Keratinocyte (primary cell): ENCODE results near the gene UMODL1. TPM values are rescaled to one million over a fixed set of nuclear protein-coding genes. Genes with fewer than 3 reads are reported as not detected.

Experiments used
- DNase-seq: peaks from one replicate; pipeline ENCODE4 v3.0.0-alpha.2; 2011; ENCODE audit warnings: low read depth, missing footprints, low spot score
- FAIRE-seq: peaks from 2 replicates; lab custom pipeline; 2011; peaks lifted over from hg19 to GRCh38; lab: Jason Lieb, UNC
- H2AFZ ChIP-seq: 2 replicates; pipeline ENCODE4 v1.6.0; 2012; ENCODE audit warnings: low read length, control low read depth, inconsistent platforms; ENCODE audit not compliant: control insufficient read depth
- H3K27ac ChIP-seq: 2 replicates; pipeline ENCODE4 v1.5.1; 2011; ENCODE audit warnings: low read length; ENCODE audit not compliant: control insufficient read depth, insufficient read depth
- H3K27me3 ChIP-seq: 3 replicates; pipeline ENCODE4 v1.6.0; 2011; ENCODE audit warnings: low read length; ENCODE audit not compliant: control insufficient read depth, insufficient read depth; ENCODE audit errors: extremely low read depth
- H3K36me3 ChIP-seq, 2 experiments: 2 replicates in 1 of 2; 3 replicates in 1 of 2; pipeline ENCODE4 v1.5.1; 2011; ENCODE audit warnings: low read length in 2 of 2, mild to moderate bottlenecking in 1 of 2; ENCODE audit not compliant: control insufficient read depth in 2 of 2, insufficient read depth in 2 of 2; ENCODE audit errors: extremely low read depth in 1 of 2
- H3K4me1 ChIP-seq: 3 replicates; pipeline ENCODE4 v1.5.1; 2011; ENCODE audit warnings: low read length; ENCODE audit not compliant: control insufficient read depth, insufficient read depth; ENCODE audit errors: extremely low read depth
- H3K4me2 ChIP-seq: 3 replicates; pipeline ENCODE4 v1.6.0; 2011; ENCODE audit warnings: low read depth, low read length; ENCODE audit not compliant: control insufficient read depth, insufficient read depth; ENCODE audit errors: extremely low read depth
- H3K4me3 ChIP-seq, 3 experiments: fragments of 200-600 bp in 1 of 3; sonication (generic) in 1 of 3; 2 replicates in 2 of 3; 3 replicates in 1 of 3; pipeline ENCODE4 v1.5.1; 2011 to 2016; ENCODE audit warnings: low read length in 3 of 3, mild to moderate bottlenecking in 3 of 3, control low read depth in 2 of 3, inconsistent platforms in 1 of 3, low read depth in 1 of 3, mixed read lengths in 1 of 3, mixed run types in 1 of 3, moderate library complexity in 1 of 3; ENCODE audit not compliant: control insufficient read depth in 2 of 3, insufficient read depth in 2 of 3; ENCODE audit errors: extremely low read depth in 1 of 3
- H3K79me2 ChIP-seq: 2 replicates; pipeline ENCODE4 v1.6.0; 2012; ENCODE audit warnings: low read length; ENCODE audit not compliant: control insufficient read depth, insufficient read depth
- H3K9ac ChIP-seq: 3 replicates; pipeline ENCODE4 v1.6.0; 2011; ENCODE audit warnings: low read length; ENCODE audit not compliant: control insufficient read depth, insufficient read depth; ENCODE audit errors: extremely low read depth
- H3K9me1 ChIP-seq: 3 replicates; pipeline ENCODE4 v1.6.0; 2011; ENCODE audit warnings: low read length; ENCODE audit not compliant: control insufficient read depth, insufficient read depth; ENCODE audit errors: extremely low read depth
- H3K9me3 ChIP-seq: 2 replicates; pipeline ENCODE4 v1.5.1; 2012; ENCODE audit warnings: low read depth, low read length; ENCODE audit not compliant: control insufficient read depth
- H4K20me1 ChIP-seq: 3 replicates; pipeline ENCODE4 v1.6.0; 2011; ENCODE audit warnings: low read length; ENCODE audit not compliant: control insufficient read depth, insufficient read depth; ENCODE audit errors: extremely low read depth
- EZH2 ChIP-seq: IDR thresholded peaks from one replicate; pipeline ENCODE4 v1.6.1; 2012; ENCODE audit warnings: inconsistent platforms, mild to moderate bottlenecking, low read length, moderate library complexity
- dilution Hi-C: fragments of 300-500 bp; cut with MboI; formaldehyde crosslinking; loops from one replicate; pipeline ENCODE4 v1.7.0; 2020; ENCODE audit warnings: low sequenced_read_pairs; ENCODE audit not compliant: extremely low pct_ligation_motif_present
- polyA plus RNA-seq, 5 experiments: library from polyadenylated mRNA; depleted of rRNA in 3 of 5; stranded (reverse) in 3 of 5; stranded (forward) in 1 of 5; unstranded in 1 of 5; fragments of >200 nt; gene quantifications; 1 replicate in 1 of 5; 2 replicates in 3 of 5; 3 replicates in 1 of 5; pipeline versions ENCODE4 v1.2.1 to v1.2.3, GENCODE V29; 2011 to 2012; ENCODE audit warnings: missing spikeins in 2 of 5, low read depth in 1 of 5, low replicate concordance in 1 of 5
- TF ChIP-seq, protein P1 (sequence below), 3 experiments: IDR thresholded peaks in 1 of 3; conservative IDR thresholded peaks in 1 of 3; optimal IDR thresholded peaks in 1 of 3; 2 replicates in 2 of 3; 3 replicates in 1 of 3; pipeline versions ENCODE3 to v1.5.1; 2011; ENCODE audit warnings: low read length in 3 of 3, mild to moderate bottlenecking in 3 of 3, moderate library complexity in 2 of 3, control low read depth in 1 of 3, inconsistent platforms in 1 of 3; ENCODE audit not compliant: insufficient read depth in 2 of 3; ENCODE audit errors: extremely low read depth in 1 of 3

The UMODL1 gene
- polyA plus RNA-seq, 1 donor (not counting 4 experiments of a cell fraction or from before 2014, with no cell fraction given) = 0.03 TPM

DNA sequence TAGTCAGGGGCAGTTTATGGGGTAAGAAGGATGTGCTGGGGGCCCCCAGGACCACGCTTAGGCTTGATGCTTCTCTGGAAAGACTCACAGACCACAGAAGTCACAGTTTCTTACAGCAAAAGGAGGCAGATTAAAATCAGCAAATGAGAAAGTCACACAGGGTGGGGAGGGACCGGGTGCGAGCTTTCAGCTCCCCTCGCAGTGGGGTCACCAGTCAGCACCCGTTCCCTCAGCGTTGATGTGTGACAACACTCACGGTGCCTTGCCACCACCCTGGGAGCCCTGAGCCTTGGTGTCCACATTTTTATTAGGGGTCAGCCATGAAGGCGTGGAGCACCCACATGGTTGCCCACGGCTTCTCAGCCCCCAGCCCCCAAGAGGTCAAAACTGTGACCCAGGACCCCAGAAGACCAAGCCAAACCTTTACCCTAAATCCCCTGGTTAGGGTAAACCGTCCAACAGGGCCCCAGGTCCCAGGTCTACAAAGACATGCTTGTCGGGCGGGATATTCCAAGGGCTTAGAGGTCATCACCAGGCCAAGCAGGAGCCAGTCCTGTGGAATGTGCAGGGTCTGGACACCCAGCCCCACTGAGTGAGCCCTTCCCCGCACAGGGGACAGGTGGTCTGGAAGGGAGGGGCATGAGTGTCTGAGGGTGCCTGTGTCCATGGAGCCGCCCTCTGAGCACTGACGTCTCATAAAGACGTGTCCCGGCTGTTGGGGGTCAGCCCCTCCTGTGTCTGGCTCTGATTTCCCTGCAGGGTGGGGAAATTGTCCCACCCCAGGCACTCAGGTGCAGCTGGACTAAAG lies 83.3 kb downstream of the UMODL1 start:
- FAIRE-seq (no peak), DNase-seq (no peak)
- Histone ChIP-seq H2AFZ (no peak overlapping the region), H3K4me3 (no peak overlapping the region), H3K79me2 (no peaks in the 10 kb centered on the region), H3K36me3 (no peaks in the 10 kb centered on the region), H4K20me1 (no peaks in the 10 kb centered on the region), H3K4me2 (no peak overlapping the region), H3K27ac (no peak overlapping the region), H3K27me3 (peaks cover 28% of the 10 kb centered on the region), H3K9me3 (no peaks in the 10 kb centered on the region), H3K9ac (no peak overlapping the region), H3K9me1 (no peaks in the 10 kb centered on the region), H3K4me1 (no peaks in the 10 kb centered on the region)
- TF ChIP-seq, protein P1, sequence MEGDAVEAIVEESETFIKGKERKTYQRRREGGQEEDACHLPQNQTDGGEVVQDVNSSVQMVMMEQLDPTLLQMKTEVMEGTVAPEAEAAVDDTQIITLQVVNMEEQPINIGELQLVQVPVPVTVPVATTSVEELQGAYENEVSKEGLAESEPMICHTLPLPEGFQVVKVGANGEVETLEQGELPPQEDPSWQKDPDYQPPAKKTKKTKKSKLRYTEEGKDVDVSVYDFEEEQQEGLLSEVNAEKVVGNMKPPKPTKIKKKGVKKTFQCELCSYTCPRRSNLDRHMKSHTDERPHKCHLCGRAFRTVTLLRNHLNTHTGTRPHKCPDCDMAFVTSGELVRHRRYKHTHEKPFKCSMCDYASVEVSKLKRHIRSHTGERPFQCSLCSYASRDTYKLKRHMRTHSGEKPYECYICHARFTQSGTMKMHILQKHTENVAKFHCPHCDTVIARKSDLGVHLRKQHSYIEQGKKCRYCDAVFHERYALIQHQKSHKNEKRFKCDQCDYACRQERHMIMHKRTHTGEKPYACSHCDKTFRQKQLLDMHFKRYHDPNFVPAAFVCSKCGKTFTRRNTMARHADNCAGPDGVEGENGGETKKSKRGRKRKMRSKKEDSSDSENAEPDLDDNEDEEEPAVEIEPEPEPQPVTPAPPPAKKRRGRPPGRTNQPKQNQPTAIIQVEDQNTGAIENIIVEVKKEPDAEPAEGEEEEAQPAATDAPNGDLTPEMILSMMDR (optimal IDR thresholded peaks at IDR 0.05 in 1 of 3, IDR thresholded peaks at IDR 0.05 in 1 of 3, conservative IDR thresholded peaks at IDR 0.05 in 1 of 3; ENCODE audit: extremely low read depth in 1 of 3, insufficient read depth in 2 of 3, low read length in 3 of 3) = no peak
- TF ChIP-seq EZH2 = no peak
- dilution Hi-C loops = no loop called here

DNA sequence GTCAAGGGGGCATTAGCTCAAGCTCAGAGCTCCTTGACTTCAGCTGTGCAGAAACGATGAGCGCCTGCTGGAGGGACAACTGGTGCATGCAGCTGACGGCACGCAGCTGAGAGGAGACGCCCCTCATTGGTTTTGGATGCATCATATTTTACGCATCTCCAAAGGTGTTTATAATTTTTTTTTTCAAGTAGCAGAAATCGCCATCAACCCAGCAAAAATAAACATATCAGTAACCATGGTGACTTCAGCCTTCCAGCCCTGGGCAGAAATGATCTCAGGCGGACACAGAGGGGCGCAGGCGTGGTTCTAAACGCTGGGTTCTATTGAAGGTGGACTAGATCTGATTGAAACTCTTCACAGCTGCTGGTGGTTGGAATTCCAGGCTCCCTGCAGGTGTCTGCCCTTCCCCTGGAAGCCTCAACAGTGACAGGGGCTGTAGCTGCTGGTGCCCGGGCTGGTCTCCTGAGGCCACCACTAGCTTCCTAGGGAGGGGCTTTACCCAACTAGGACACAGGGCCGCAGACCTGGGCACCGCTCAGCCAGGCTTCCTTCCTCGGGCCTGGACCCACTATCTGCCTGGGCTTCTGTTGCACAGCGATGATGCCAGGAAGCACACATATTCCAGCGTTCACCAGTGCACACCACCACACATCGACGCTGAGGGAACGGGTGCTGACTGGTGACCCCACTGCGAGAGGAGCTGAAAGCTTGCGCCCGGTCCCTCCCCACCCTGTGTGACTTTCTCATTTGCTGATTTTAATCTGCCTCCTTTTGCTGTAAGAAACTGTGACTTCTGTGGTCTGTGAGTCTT lies 84.1 kb downstream of the UMODL1 start:
- DNase-seq = no peak
- Histone ChIP-seq H3K9me3 (no peaks in the 10 kb centered on the region), H3K9me1 (no peaks in the 10 kb centered on the region), H3K36me3 (no peaks in the 10 kb centered on the region), H3K79me2 (no peaks in the 10 kb centered on the region), H3K27me3 (peaks cover 29% of the 10 kb centered on the region), H3K4me3 (no peak overlapping the region), H4K20me1 (no peaks in the 10 kb centered on the region), H3K4me1 (no peaks in the 10 kb centered on the region), H3K4me2 (no peak overlapping the region), H2AFZ (no peak overlapping the region), H3K27ac (no peak overlapping the region), H3K9ac (no peak overlapping the region)
- FAIRE-seq = no peak
- dilution Hi-C loops = no loop called here
- TF ChIP-seq, protein P1 (optimal IDR thresholded peaks at IDR 0.05 in 1 of 3, IDR thresholded peaks at IDR 0.05 in 1 of 3, conservative IDR thresholded peaks at IDR 0.05 in 1 of 3; ENCODE audit: extremely low read depth in 1 of 3, insufficient read depth in 2 of 3, low read length in 3 of 3) = no peak
- no peak for TF ChIP-seq EZH2
